ENCODE measurements around the gene MUS81. TPM values are rescaled to one million over a fixed set of nuclear protein-coding genes. Genes with fewer than 3 reads are reported as not detected.

The MUS81 gene
- total RNA-seq, 1 donor from 2014 or later: 30.7 TPM

GRCh38 chr11:65868076-65868667, 7.9 kb downstream of the MUS81 start:
- intact Hi-C loops (cut with DNase I): no loop called here
- no peak for ATAC-seq (ENCODE audit: poor library complexity)
- peak; percentile 40 for DNase-seq

- DNase-seq (no peak), ATAC-seq (ENCODE audit: poor library complexity) (no peak)
- intact Hi-C loops (cut with DNase I): no loop called here
These were observed 8.7 kb downstream of the MUS81 start for GRCh38 chr11:65868907-65869306.

GRCh38 chr11:65869643-65870306, 9.5 kb downstream of the MUS81 start:
- intact Hi-C loops (cut with DNase I): no loop called here
- no peak for ATAC-seq (ENCODE audit: poor library complexity)
- peak; percentile 42 for DNase-seq

- DNase-seq (peak; percentile 37), ATAC-seq (ENCODE audit: poor library complexity) (no peak)
- intact Hi-C loops (cut with DNase I): no loop called here
These were observed 10.1 kb downstream of the MUS81 start for GRCh38 chr11:65870307-65870658.

GRCh38 chr11:65870706-65871681, 10.8 kb downstream of the MUS81 start:
- intact Hi-C loops (cut with DNase I): no loop called here
- peak; percentile 76 for DNase-seq
- no peak for ATAC-seq (ENCODE audit: poor library complexity)

GRCh38 chr11:65871811-65872548, 11.7 kb downstream of the MUS81 start:
- intact Hi-C loops (cut with DNase I): no loop called here
- peak; percentile 9 for ATAC-seq (ENCODE audit: poor library complexity)
- peak; percentile 56 for DNase-seq

GRCh38 chr11:65872586-65873317, 12.5 kb downstream of the MUS81 start, which contains the start of gene EFEMP2:
Gene EFEMP2 (minus strand): TSS chr11:65872800. CDS start chr11:65872354, 446 bp downstream.
- intact Hi-C loops (cut with DNase I): no loop called here
- ATAC-seq (ENCODE audit: poor library complexity) (peak; percentile 42), DNase-seq (peak; percentile 69)

GRCh38 chr11:65873318-65874156, 13.3 kb downstream of the MUS81 start:
- intact Hi-C loops (cut with DNase I): no loop called here
- peak; percentile 96 for ATAC-seq (ENCODE audit: poor library complexity)

GRCh38 chr11:65879617-65880016, 19.4 kb downstream of the MUS81 start, which contains the start of gene CTSW:
Gene CTSW (plus strand): TSS chr11:65879837. CDS start chr11:65879855, 18 bp downstream.
- intact Hi-C loops (cut with DNase I): no loop called here
- ATAC-seq (ENCODE audit: poor library complexity): no peak
- no peak for DNase-seq

More at GRCh38 chr11:65873318-65874156, 13.3 kb downstream of the MUS81 start:
- peak; percentile 98 for DNase-seq

GRCh38 chr11:65880027-65880426, 19.8 kb downstream of the MUS81 start:
- no peak for ATAC-seq (ENCODE audit: poor library complexity)
- no peak for DNase-seq
- intact Hi-C loops (cut with DNase I): no loop called here

- intact Hi-C loops (cut with DNase I): no loop called here
- ATAC-seq (ENCODE audit: poor library complexity): no peak
- no peak for DNase-seq
These were observed 20.7 kb downstream of the MUS81 start for GRCh38 chr11:65880844-65881421.

- intact Hi-C loops (cut with DNase I): no loop called here
- ATAC-seq (ENCODE audit: poor library complexity): no peak
These were observed 22.2 kb downstream of the MUS81 start for GRCh38 chr11:65882120-65883057.

GRCh38 chr11:65883058-65883761, 23.0 kb downstream of the MUS81 start:
- intact Hi-C loops (cut with DNase I): no loop called here
- DNase-seq: no peak
- no peak for ATAC-seq (ENCODE audit: poor library complexity)

More at GRCh38 chr11:65882120-65883057, 22.2 kb downstream of the MUS81 start:
- DNase-seq: peak; percentile 14

- ATAC-seq (ENCODE audit: poor library complexity) (no peak), DNase-seq (no peak)
- intact Hi-C loops (cut with DNase I): no loop called here
These were observed 23.8 kb downstream of the MUS81 start for GRCh38 chr11:65883786-65884715.
